IPS-18c (cell line): Measurements from ENCODE around the gene DGKB.
"Not testable (repeated sequence)": the region's sequence is repeated elsewhere in the genome, so short reads cannot be mapped to it uniquely, and the experiment has no call there.

Source experiments
- H3K4me3 ChIP-seq: 2 replicates; pipeline ENCODE4 v1.7.0; 2013; ENCODE audit warnings: low read depth, mild to moderate bottlenecking, low read length, moderate library complexity; ENCODE audit not compliant: insufficient read depth
- H3K9me3 ChIP-seq: one replicate; pipeline ENCODE4 v1.6.1; 2013; ENCODE audit warnings: mild to moderate bottlenecking, low read length, moderate library complexity; ENCODE audit not compliant: control insufficient read depth, insufficient read depth

The DGKB gene

GRCh38 chr7:14504134-14504533 is 398.4 kb downstream of the DGKB start:
- H3K9me3 ChIP-seq = no peaks in the 10 kb centered on the region
- H3K4me3 ChIP-seq = no peak overlapping the region

GRCh38 chr7:14503623-14504022 is 398.9 kb downstream of the DGKB start:
- no peak overlapping the region for H3K4me3 ChIP-seq
- H3K9me3 ChIP-seq = no peaks in the 10 kb centered on the region

- Histone ChIP-seq H3K9me3 (no peaks in the 10 kb centered on the region), H3K4me3 (no peak overlapping the region)
Measured at GRCh38 chr7:14501436-14501835, 401.1 kb downstream of the DGKB start.

GRCh38 chr7:14497390-14497789 is 405.2 kb downstream of the DGKB start:
- no peak overlapping the region for H3K4me3 ChIP-seq
- no peaks in the 10 kb centered on the region for H3K9me3 ChIP-seq

GRCh38 chr7:14495633-14496032 is 406.9 kb downstream of the DGKB start:
- H3K4me3 ChIP-seq = no peak overlapping the region
- H3K9me3 ChIP-seq = no peaks in the 10 kb centered on the region

- no peak overlapping the region for H3K4me3 ChIP-seq
Measured at GRCh38 chr7:14487701-14488395, 414.7 kb downstream of the DGKB start.

GRCh38 chr7:14483663-14484062 is 418.9 kb downstream of the DGKB start:
- Histone ChIP-seq H3K4me3 (no peak overlapping the region), H3K9me3 (no peaks in the 10 kb centered on the region)

More at GRCh38 chr7:14487701-14488395, 414.7 kb downstream of the DGKB start:
- H3K9me3 ChIP-seq = no peaks in the 10 kb centered on the region

- Histone ChIP-seq H3K9me3 (no peaks in the 10 kb centered on the region), H3K4me3 (no peak overlapping the region)
Measured at GRCh38 chr7:14480281-14480680, 422.3 kb downstream of the DGKB start.

- H3K9me3 ChIP-seq = no peaks in the 10 kb centered on the region
Measured at GRCh38 chr7:14478834-14479510, 423.6 kb downstream of the DGKB start.

GRCh38 chr7:14461716-14462115 is 440.8 kb downstream of the DGKB start:
- not testable (repeated sequence) for H3K9me3 ChIP-seq

More at GRCh38 chr7:14478834-14479510, 423.6 kb downstream of the DGKB start:
- no peak overlapping the region for H3K4me3 ChIP-seq

GRCh38 chr7:14458846-14459245 is 443.7 kb downstream of the DGKB start:
- not testable (repeated sequence) for H3K9me3 ChIP-seq

More at GRCh38 chr7:14461716-14462115, 440.8 kb downstream of the DGKB start:
- not testable (repeated sequence) for H3K4me3 ChIP-seq

GRCh38 chr7:14457568-14458453 is 444.7 kb downstream of the DGKB start:
- no peak overlapping the region for H3K4me3 ChIP-seq

More at GRCh38 chr7:14458846-14459245, 443.7 kb downstream of the DGKB start:
- H3K4me3 ChIP-seq = not testable (repeated sequence)

GRCh38 chr7:14449291-14449690 is 453.3 kb downstream of the DGKB start:
- no peaks in the 10 kb centered on the region for H3K9me3 ChIP-seq
- no peak overlapping the region for H3K4me3 ChIP-seq

More at GRCh38 chr7:14457568-14458453, 444.7 kb downstream of the DGKB start:
- no peaks in the 10 kb centered on the region for H3K9me3 ChIP-seq

GRCh38 chr7:14446829-14447228 is 455.7 kb downstream of the DGKB start:
- Histone ChIP-seq H3K9me3 (no peaks in the 10 kb centered on the region), H3K4me3 (no peak overlapping the region)

- H3K4me3 ChIP-seq = no peak overlapping the region
- no peaks in the 10 kb centered on the region for H3K9me3 ChIP-seq
Measured at GRCh38 chr7:14446219-14446618, 456.3 kb downstream of the DGKB start.

GRCh38 chr7:14438366-14438765 is 464.2 kb downstream of the DGKB start:
- Histone ChIP-seq H3K9me3 (no peaks in the 10 kb centered on the region), H3K4me3 (no peak overlapping the region)

- Histone ChIP-seq H3K4me3 (no peak overlapping the region), H3K9me3 (no peaks in the 10 kb centered on the region)
Measured at GRCh38 chr7:14436878-14437277, 465.7 kb downstream of the DGKB start.
